Endothelial cell of umbilical vein (primary cell): Measurements from ENCODE around the gene PLAC1. TPM values are rescaled to one million over a fixed set of nuclear protein-coding genes. Genes with fewer than 3 reads are reported as not detected.

ENCODE experiments used
- BruUV-seq: library from RNA; stranded (reverse); fragments of 400-500 nt; replicated peaks from 2 replicates; lab custom pipeline; 2021; lab: Mats Ljungman, UMichigan
- CTCF ChIA-PET: fragments of 300-600, 350-600 bp; sonication (Branson Sonifier 250); formaldehyde crosslinking; loops from one replicate; lab custom pipeline; 2021; ENCODE audit warnings: antibody characterized with exemption, inconsistent platforms; lab: Charles Lee
- POLR2A ChIA-PET: fragments of 300-600, 350-600 bp; sonication (Branson Sonifier 250); formaldehyde crosslinking; loops from one replicate; lab custom pipeline; 2021; ENCODE audit warnings: antibody characterized with exemption, inconsistent platforms; lab: Charles Lee
- DNase-seq: peaks from one replicate; pipeline ENCODE4 v3.0.0-alpha.2; 2011; ENCODE audit warnings: low read depth, low spot score
- FAIRE-seq: peaks from 2 replicates; lab custom pipeline; 2011; peaks lifted over from hg19 to GRCh38; lab: Jason Lieb, UNC
- H2AFZ ChIP-seq: 2 replicates; pipeline ENCODE4 v1.6.0; 2012; ENCODE audit warnings: low read depth, low read length, control low read depth, inconsistent platforms
- H3K27ac ChIP-seq: 2 replicates; pipeline ENCODE4 v1.5.1; 2011; ENCODE audit warnings: low read depth, mild to moderate bottlenecking, control low read depth, low read length, moderate library complexity; ENCODE audit not compliant: insufficient read depth
- H3K27me3 ChIP-seq, 2 experiments: 2 replicates each; pipeline versions ENCODE4 v1.6.0 to v1.6.1; 2011; ENCODE audit warnings: low read length in 2 of 2, mixed read lengths in 1 of 2; ENCODE audit not compliant: control insufficient read depth in 2 of 2, insufficient read depth in 2 of 2
- H3K36me3 ChIP-seq, 2 experiments: 2 replicates in 1 of 2; 3 replicates in 1 of 2; pipeline ENCODE4 v1.5.1; 2011; ENCODE audit warnings: low read length in 2 of 2, mild to moderate bottlenecking in 1 of 2, moderate library complexity in 1 of 2; ENCODE audit not compliant: control insufficient read depth in 2 of 2, insufficient read depth in 2 of 2; ENCODE audit errors: extremely low read depth in 1 of 2
- H3K4me1 ChIP-seq: 3 replicates; pipeline ENCODE4 v1.5.1; 2011; ENCODE audit warnings: mild to moderate bottlenecking, low read length; ENCODE audit not compliant: control insufficient read depth, insufficient read depth; ENCODE audit errors: extremely low read depth
- H3K4me2 ChIP-seq: 2 replicates; pipeline ENCODE4 v1.6.1; 2011; ENCODE audit warnings: low read length, control low read depth, mixed read lengths; ENCODE audit not compliant: insufficient read depth
- H3K4me3 ChIP-seq, 3 experiments: fragments of 200-600 bp in 1 of 3; sonication (generic), shearing (Covaris generic) in 1 of 3; replicated peaks in 1 of 3; 2 replicates each; pipeline ENCODE4 v1.5.1; 2011 to 2016; ENCODE audit warnings: control low read depth in 3 of 3, low read length in 3 of 3, mild to moderate bottlenecking in 2 of 3, inconsistent platforms in 1 of 3, low read depth in 1 of 3, moderate library complexity in 1 of 3; ENCODE audit not compliant: insufficient read depth in 1 of 3
- H3K79me2 ChIP-seq: 2 replicates; pipeline ENCODE4 v1.6.0; 2012; ENCODE audit warnings: low read length, inconsistent platforms; ENCODE audit not compliant: control insufficient read depth, insufficient read depth
- H3K9ac ChIP-seq: replicated peaks from 2 replicates; pipeline ENCODE3; 2011; ENCODE audit warnings: low read length, control low read depth; ENCODE audit not compliant: insufficient read depth; ENCODE audit errors: extremely low read depth
- H3K9me1 ChIP-seq: replicated peaks from 3 replicates; pipeline ENCODE4 v1.6.0; 2011; ENCODE audit warnings: mild to moderate bottlenecking, low read length; ENCODE audit not compliant: control insufficient read depth, insufficient read depth; ENCODE audit errors: extremely low read depth
- H3K9me3 ChIP-seq: replicated peaks from 2 replicates; pipeline ENCODE4 v1.5.1; 2012; ENCODE audit warnings: low read length, inconsistent platforms; ENCODE audit not compliant: control insufficient read depth, insufficient read depth
- H4K20me1 ChIP-seq: replicated peaks from 2 replicates; pipeline ENCODE3; 2011; ENCODE audit warnings: mild to moderate bottlenecking, low read length; ENCODE audit not compliant: control insufficient read depth, insufficient read depth; ENCODE audit errors: extremely low read depth
- CTCF ChIP-seq, 2 donors: IDR thresholded peaks; 1 replicate in 1 of 2; 2 replicates in 1 of 2; pipeline ENCODE4 v1.5.1; 2011; ENCODE audit warnings: low read length in 2 of 2, mild to moderate bottlenecking in 2 of 2, moderate library complexity in 2 of 2, control low read depth in 1 of 2, inconsistent platforms in 1 of 2, low read depth in 1 of 2; ENCODE audit not compliant: insufficient read depth in 1 of 2; ENCODE audit errors: extremely low read depth in 1 of 2
- EZH2 ChIP-seq: IDR thresholded peaks from 2 replicates; pipeline ENCODE4 v1.6.1; 2012; ENCODE audit warnings: borderline replicate concordance, low read depth, mild to moderate bottlenecking, moderate library complexity, low read length, inconsistent platforms; ENCODE audit not compliant: severe bottlenecking
- FOS ChIP-seq: IDR thresholded peaks from 2 replicates; pipeline ENCODE4 v1.6.1; 2011; ENCODE audit warnings: mild to moderate bottlenecking, low read length, moderate library complexity, borderline replicate concordance; ENCODE audit not compliant: insufficient read depth
- GATA2 ChIP-seq: IDR thresholded peaks from 2 replicates; pipeline ENCODE4 v1.7.0; 2011; ENCODE audit warnings: low read depth, mild to moderate bottlenecking, moderate library complexity, mixed read lengths, low read length; ENCODE audit not compliant: insufficient read length, insufficient read depth
- JUN ChIP-seq: IDR thresholded peaks from 2 replicates; pipeline ENCODE4 v1.6.1; 2011; ENCODE audit warnings: borderline replicate concordance, low read depth; ENCODE audit not compliant: insufficient read length, insufficient read depth
- MAX ChIP-seq: IDR thresholded peaks from 2 replicates; pipeline ENCODE4 v1.6.1; 2011; ENCODE audit not compliant: insufficient read depth, insufficient read length
- MYC ChIP-seq: IDR thresholded peaks from one replicate; pipeline ENCODE4 v1.6.1; 2011; ENCODE audit warnings: mild to moderate bottlenecking, low read depth, low read length
- POLR2A ChIP-seq: IDR thresholded peaks from 2 replicates; pipeline ENCODE4 v1.6.1; 2012; ENCODE audit warnings: low read depth, mild to moderate bottlenecking, control low read depth, low read length
- POLR2AphosphoS5 ChIP-seq: IDR thresholded peaks from 2 replicates; pipeline ENCODE4 v1.6.1; 2012; ENCODE audit warnings: low read depth, mild to moderate bottlenecking, control low read depth, low read length, moderate library complexity; ENCODE audit not compliant: insufficient read depth
- dilution Hi-C: fragments of 300-500 bp; cut with MboI; formaldehyde crosslinking; loops from one replicate; pipeline ENCODE4 v1.15.0; 2019; ENCODE audit warnings: low sequenced_read_pairs; ENCODE audit not compliant: extremely low pct_ligation_motif_present
- intact Hi-C: fragments of 100-400 bp; cut with micrococcal nuclease; formaldehyde crosslinking; loops from one replicate; pipeline ENCODE4 v1.10.0; 2022
- polyA plus RNA-seq, 4 experiments: library from polyadenylated mRNA; depleted of rRNA in 3 of 4; stranded (reverse) in 3 of 4; unstranded in 1 of 4; fragments of >200 nt; gene quantifications; 2 replicates each; pipeline versions ENCODE4 v1.2.1 to v1.2.3, GENCODE V29; 2011 to 2012; ENCODE audit warnings: missing spikeins in 1 of 4
- total RNA-seq: library from RNA; stranded (reverse); gene quantifications from 2 replicates; pipeline ENCODE4 v1.2.3, GENCODE V29; 2021

PLAC1 gene
- total and polyA plus RNA-seq, 2 donors (not counting 3 experiments of a cell fraction or from before 2014, with no cell fraction given): 0.58 to 2.4 TPM

- Histone ChIP-seq H3K79me2 (no peaks in the 10 kb centered on the region), H3K27me3 (no peaks in the 10 kb centered on the region), H3K9ac (peak overlapping the region; percentile 2), H3K9me3 (no peaks in the 10 kb centered on the region), H3K27ac (peak overlapping the region; percentile 50), H3K4me2 (peak overlapping the region; percentile 22), H3K4me1 (peaks cover 12% of the 10 kb centered on the region), H2AFZ (no peak overlapping the region), H3K4me3 (no peak overlapping the region), H4K20me1 (no peaks in the 10 kb centered on the region), H3K9me1 (no peaks in the 10 kb centered on the region), H3K36me3 (no peaks in the 10 kb centered on the region)
- TF ChIP-seq JUN (peak; percentile 2), POLR2A (no peak)
- ChIA-PET CTCF (interaction anchor here (1.4 kb wide), 1 partner anchor 16 kb away, joined by 4 read pairs; no protein-coding TSS in a partner anchor), POLR2A (no interaction called here)
- no TSS peak for BruUV-seq
- dilution Hi-C loops (no loop called here), intact Hi-C loops (no loop called here)
- DNase-seq (no peak), FAIRE-seq (no peak)
Measured at GRCh38 chrX:134537179-134537955, 120.9 kb downstream of the PLAC1 start.

- DNase-seq: no peak
- Histone ChIP-seq H4K20me1 (no peaks in the 10 kb centered on the region), H3K4me1 (peaks cover 10% of the 10 kb centered on the region), H3K27me3 (no peaks in the 10 kb centered on the region), H3K4me3 (no peak overlapping the region), H3K9ac (no peak overlapping the region), H3K9me1 (no peaks in the 10 kb centered on the region), H3K4me2 (no peak overlapping the region), H3K27ac (no peak overlapping the region), H2AFZ (no peak overlapping the region), H3K79me2 (no peaks in the 10 kb centered on the region), H3K36me3 (no peaks in the 10 kb centered on the region), H3K9me3 (no peaks in the 10 kb centered on the region)
- dilution Hi-C loops: no loop called here
- no peak for FAIRE-seq
- POLR2A ChIA-PET: no interaction called here
- intact Hi-C loops: no loop called here
- no TSS peak for BruUV-seq
- TF ChIP-seq CTCF (IDR thresholded peaks at IDR 0.05; ENCODE audit: extremely low read depth in 1 of 2, insufficient read depth in 1 of 2, low read depth in 1 of 2, low read length in 2 of 2): no peak
- no peak for TF ChIP-seq MAX
- no peak for TF ChIP-seq FOS
- TF ChIP-seq POLR2A: no peak
- no peak for TF ChIP-seq MYC
- no peak for TF ChIP-seq POLR2AphosphoS5
- TF ChIP-seq EZH2: no peak
- no peak for TF ChIP-seq JUN
- TF ChIP-seq GATA2: no peak
- CTCF ChIA-PET: no interaction called here
Measured at GRCh38 chrX:134533952-134534351, 124.3 kb downstream of the PLAC1 start.
